ENCODE results near the gene TAS1R2. TPM values are rescaled to one million over a fixed set of nuclear protein-coding genes. Genes with fewer than 3 reads are reported as not detected.

TAS1R2 gene
- total and polyA plus RNA-seq, 2 of the 4 experiments (the other 2 are of a cell fraction) = not detected

DNA sequence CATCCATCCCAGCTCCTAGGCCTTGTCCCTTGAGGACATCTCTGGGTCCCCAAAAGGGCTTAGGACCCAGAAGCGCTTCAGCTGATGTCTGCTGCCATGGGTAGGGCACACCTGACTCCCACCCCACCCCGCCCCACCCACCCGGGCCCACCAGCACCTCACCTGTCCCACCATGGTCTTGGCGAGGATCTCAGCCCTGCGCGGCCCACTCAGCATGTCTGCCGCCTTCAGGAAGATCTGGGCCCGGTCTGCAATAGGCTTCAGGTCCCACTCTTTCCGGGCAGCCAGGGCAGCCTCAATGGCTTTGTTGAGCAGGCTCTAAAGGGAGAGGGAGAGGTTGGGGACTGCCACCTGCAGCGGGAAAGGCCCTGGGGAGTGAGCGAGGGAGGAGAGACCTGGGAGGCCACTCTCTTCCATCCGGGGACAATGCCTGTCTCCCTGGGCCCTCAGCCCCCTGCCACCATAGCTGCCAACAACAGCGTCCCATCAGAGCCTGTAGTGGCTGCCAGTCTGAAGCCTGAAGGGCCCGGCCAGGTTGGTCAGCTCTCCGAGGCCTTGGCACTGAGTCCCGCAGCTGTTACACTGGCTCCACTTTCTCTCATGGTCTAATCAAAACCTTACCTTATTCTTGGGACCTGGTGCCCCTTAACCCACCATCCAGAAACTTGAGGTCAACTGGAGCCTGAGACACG, 26.0 kb upstream of the TAS1R2 start:
- Histone ChIP-seq H2AK5ac (ENCODE audit: low read depth, low read length) (0 out of 2 replicates have a peak overlapping the region, but pooled peaks have one; percentile 80), H3K9ac (ENCODE audit: low read depth, low read length) (no peak overlapping the region), H2AK9ac (replicated peaks; ENCODE audit: low read depth, low read length, poor library complexity) (peak overlapping the region; percentile 74), H3K4me1 (ENCODE audit: control insufficient read depth, insufficient read depth, low read length) (peaks cover 7% of the 10 kb centered on the region), H3K79me1 (ENCODE audit: low read depth in 1 of 2, low read length in 2 of 2) (no peaks in the 10 kb centered on the region), H3K36me3 (ENCODE audit: control insufficient read depth, insufficient read depth, low read length) (peaks cover 3% of the 10 kb centered on the region; the same call in 1 of the 2 replicates), H4K8ac (ENCODE audit: low read depth in 2 of 2, low read length in 2 of 2) (no peak overlapping the region), H2AFZ (replicated peaks; ENCODE audit: low read length, poor library complexity) (no peak overlapping the region), H3K4ac (ENCODE audit: low read depth, low read length) (no peak overlapping the region), H3K56ac (ENCODE audit: extremely low read depth, insufficient read depth, low read length) (no peak overlapping the region), H4K91ac (ENCODE audit: insufficient read depth, low read depth, low read length) (no peak overlapping the region), H2BK20ac (ENCODE audit: low read depth, low read length) (no peak overlapping the region), H3K18ac (ENCODE audit: low read depth, low read length) (no peak overlapping the region), H3K14ac (replicated peaks; ENCODE audit: low read depth, low read length) (no peak overlapping the region), H3K27ac (ENCODE audit: insufficient read depth, low read length) (no peak overlapping the region), H2BK5ac (ENCODE audit: low read depth, low read length, poor library complexity, severe bottlenecking) (no peak overlapping the region), H3K9me1 (ENCODE audit: insufficient read depth, low read length) (peaks cover 5% of the 10 kb centered on the region; the same call in 1 of the 2 replicates), H3K27me3 (ENCODE audit: control insufficient read depth, insufficient read depth, low read length) (no peaks in the 10 kb centered on the region), H3K9me3 (ENCODE audit: control insufficient read depth, insufficient read depth, low read length) (no peaks in the 10 kb centered on the region), H3K23ac (ENCODE audit: low read depth, low read length) (no peak overlapping the region), H3K4me3 (ENCODE audit: insufficient read depth, low read depth, low read length) (no peak overlapping the region), H2BK120ac (ENCODE audit: low read depth, low read length) (no peak overlapping the region), H3K4me2 (ENCODE audit: low read depth, low read length) (no peak overlapping the region), H4K20me1 (ENCODE audit: insufficient read depth, low read length) (no peaks in the 10 kb centered on the region; the same call in none of the 2 replicates), H4K5ac (ENCODE audit: low read depth, low read length) (no peak overlapping the region), H2BK15ac (ENCODE audit: low read depth, low read length) (no peak overlapping the region)
- dilution Hi-C loops (cut with HindIII; ENCODE audit: low sequenced_read_pairs, unreplicated experiment) (no loop called here), intact Hi-C loops (cut with micrococcal nuclease) (no loop called here), in situ Hi-C loops (cut with MboI; ENCODE audit: low sequenced_read_pairs) (no loop called here)
- BruUV-seq (replicated peaks) = no TSS peak
- CTCF ChIA-PET = interaction anchor here (0.6 to 2.5 kb wide), 3 partner anchors 28 to 1122 kb away, joined by 5 to 7 read pairs (median 7); no protein-coding TSS in a partner anchor
- TF ChIP-seq FOS (IDR thresholded peaks at IDR 0.05; ENCODE audit: low read depth, low read length) (no peak), MAZ (IDR thresholded peaks at IDR 0.05; ENCODE audit: borderline replicate concordance, low read depth, low read length) (no peak), BHLHE40 (IDR thresholded peaks at IDR 0.05; ENCODE audit: low read depth, low read length) (no peak), NFE2L2 (IDR thresholded peaks at IDR 0.05; ENCODE audit: low read depth, low read length) (no peak), RCOR1 (IDR thresholded peaks at IDR 0.05; ENCODE audit: insufficient replicate concordance, low read length) (no peak), RFX5 (IDR thresholded peaks at IDR 0.05; ENCODE audit: low read depth, low read length) (no peak), RAD21 (IDR thresholded peaks at IDR 0.05; ENCODE audit: low read length) (no peak), POLR2A (IDR thresholded peaks at IDR 0.05; ENCODE audit: low read depth, low read length) (no peak), MAFK (IDR thresholded peaks at IDR 0.05; ENCODE audit: low read depth, low read length) (no peak), CEBPB (IDR thresholded peaks at IDR 0.05; ENCODE audit: low read depth, low read length) (no peak), CHD1 (IDR thresholded peaks at IDR 0.05; ENCODE audit: low read depth, low read length) (no peak)
- TF ChIP-seq, protein P1, sequence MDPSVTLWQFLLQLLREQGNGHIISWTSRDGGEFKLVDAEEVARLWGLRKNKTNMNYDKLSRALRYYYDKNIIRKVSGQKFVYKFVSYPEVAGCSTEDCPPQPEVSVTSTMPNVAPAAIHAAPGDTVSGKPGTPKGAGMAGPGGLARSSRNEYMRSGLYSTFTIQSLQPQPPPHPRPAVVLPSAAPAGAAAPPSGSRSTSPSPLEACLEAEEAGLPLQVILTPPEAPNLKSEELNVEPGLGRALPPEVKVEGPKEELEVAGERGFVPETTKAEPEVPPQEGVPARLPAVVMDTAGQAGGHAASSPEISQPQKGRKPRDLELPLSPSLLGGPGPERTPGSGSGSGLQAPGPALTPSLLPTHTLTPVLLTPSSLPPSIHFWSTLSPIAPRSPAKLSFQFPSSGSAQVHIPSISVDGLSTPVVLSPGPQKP (IDR thresholded peaks at IDR 0.05; ENCODE audit: borderline replicate concordance, low read depth, low read length) = no peak
- TF ChIP-seq, protein P2, sequence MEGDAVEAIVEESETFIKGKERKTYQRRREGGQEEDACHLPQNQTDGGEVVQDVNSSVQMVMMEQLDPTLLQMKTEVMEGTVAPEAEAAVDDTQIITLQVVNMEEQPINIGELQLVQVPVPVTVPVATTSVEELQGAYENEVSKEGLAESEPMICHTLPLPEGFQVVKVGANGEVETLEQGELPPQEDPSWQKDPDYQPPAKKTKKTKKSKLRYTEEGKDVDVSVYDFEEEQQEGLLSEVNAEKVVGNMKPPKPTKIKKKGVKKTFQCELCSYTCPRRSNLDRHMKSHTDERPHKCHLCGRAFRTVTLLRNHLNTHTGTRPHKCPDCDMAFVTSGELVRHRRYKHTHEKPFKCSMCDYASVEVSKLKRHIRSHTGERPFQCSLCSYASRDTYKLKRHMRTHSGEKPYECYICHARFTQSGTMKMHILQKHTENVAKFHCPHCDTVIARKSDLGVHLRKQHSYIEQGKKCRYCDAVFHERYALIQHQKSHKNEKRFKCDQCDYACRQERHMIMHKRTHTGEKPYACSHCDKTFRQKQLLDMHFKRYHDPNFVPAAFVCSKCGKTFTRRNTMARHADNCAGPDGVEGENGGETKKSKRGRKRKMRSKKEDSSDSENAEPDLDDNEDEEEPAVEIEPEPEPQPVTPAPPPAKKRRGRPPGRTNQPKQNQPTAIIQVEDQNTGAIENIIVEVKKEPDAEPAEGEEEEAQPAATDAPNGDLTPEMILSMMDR (conservative IDR thresholded peaks at IDR 0.05; ENCODE audit: low read depth, low read length) = no peak
- TF ChIP-seq, protein P3, sequence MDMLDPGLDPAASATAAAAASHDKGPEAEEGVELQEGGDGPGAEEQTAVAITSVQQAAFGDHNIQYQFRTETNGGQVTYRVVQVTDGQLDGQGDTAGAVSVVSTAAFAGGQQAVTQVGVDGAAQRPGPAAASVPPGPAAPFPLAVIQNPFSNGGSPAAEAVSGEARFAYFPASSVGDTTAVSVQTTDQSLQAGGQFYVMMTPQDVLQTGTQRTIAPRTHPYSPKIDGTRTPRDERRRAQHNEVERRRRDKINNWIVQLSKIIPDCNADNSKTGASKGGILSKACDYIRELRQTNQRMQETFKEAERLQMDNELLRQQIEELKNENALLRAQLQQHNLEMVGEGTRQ (IDR thresholded peaks at IDR 0.05; ENCODE audit: low read depth, low read length) = no peak
- ATAC-seq (ENCODE audit: low read depth) = no peak
- POLR2A ChIA-PET (ENCODE audit: unreplicated experiment) = interaction anchor here (0.6 kb wide), 1 partner anchor 76 kb away, joined by 5 read pairs; no protein-coding TSS in a partner anchor
- WGBS, 2 experiments (ENCODE audit: extremely low coverage in 2 of 2, insufficient read length in 1 of 2) = 93% methylated on average over 5 of the region's 17 CpGs; no CpG with 5 or more reads in 1 of the 2 experiments
- DNase-seq = no peak
